HuH-7 (cell line): ENCODE data around the gene NFATC1.
A peak's percentile ranks its signal among the peaks of the same experiment; 100 is the strongest.

ENCODE experiments used
- DNase-seq: peaks from one replicate; pipeline ENCODE4 v3.0.0; 2011; ENCODE audit warnings: low spot score

Gene NFATC1

DNA sequence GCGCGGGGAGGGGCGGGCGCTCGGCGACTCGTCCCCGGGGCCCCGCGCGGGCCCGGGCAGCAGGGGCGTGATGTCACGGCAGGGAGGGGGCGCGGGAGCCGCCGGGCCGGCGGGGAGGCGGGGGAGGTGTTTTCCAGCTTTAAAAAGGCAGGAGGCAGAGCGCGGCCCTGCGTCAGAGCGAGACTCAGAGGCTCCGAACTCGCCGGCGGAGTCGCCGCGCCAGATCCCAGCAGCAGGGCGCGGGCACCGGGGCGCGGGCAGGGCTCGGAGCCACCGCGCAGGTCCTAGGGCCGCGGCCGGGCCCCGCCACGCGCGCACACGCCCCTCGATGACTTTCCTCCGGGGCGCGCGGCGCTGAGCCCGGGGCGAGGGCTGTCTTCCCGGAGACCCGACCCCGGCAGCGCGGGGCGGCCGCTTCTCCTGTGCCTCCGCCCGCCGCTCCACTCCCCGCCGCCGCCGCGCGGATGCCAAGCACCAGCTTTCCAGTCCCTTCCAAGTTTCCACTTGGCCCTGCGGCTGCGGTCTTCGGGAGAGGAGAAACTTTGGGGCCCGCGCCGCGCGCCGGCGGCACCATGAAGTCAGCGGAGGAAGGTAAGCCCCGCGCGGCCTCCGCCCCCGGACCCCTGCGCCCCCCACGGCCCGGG is at the start of gene NFATC1:
Gene NFATC1 (plus strand): TSS at position 170 of the 644 bp plus-strand sequence. CDS start 295 bp downstream, at position 465.
- peak; percentile 56 for DNase-seq

DNA sequence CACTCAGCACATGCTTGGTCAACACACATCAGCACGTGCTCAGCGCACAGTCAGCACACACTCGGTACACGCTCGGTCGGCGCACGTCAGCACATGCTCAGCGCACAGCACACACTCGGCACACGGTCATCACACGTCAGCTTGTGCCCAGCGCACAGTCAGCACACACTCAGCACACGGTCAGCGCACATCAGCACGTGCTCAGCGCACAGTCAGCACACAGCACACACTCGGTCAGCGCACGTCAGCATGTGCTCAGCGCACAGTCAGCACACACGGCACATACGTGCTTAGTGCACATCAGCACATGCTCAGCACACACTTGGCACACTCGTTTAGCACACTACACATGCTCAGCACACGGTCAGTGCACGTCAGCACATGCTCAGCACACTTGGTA is 49.7 kb upstream of the NFATC1 start:
- DNase-seq = no peak

DNA sequence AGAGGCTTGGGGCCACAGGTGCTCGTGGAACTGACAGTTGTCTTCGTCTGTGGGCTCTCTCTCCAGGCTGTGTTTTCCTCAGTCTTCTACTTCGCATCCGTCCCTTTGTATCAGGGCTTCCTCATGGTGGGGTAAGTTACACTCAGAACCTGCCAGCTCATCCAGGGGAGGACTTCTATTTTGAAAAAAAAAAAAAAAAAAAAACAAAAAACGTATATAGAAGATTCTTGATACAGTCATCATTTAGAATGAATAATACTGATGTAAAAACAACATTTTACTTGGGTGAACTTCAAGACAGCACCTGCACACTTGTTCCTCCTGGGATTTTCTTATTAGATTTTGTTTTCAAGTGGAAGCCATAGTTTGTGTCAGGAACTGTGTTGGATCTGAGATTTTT is 47.7 kb upstream of the NFATC1 start:
- DNase-seq = no peak

GRCh38 chr18:79352432-79352831 is 43.3 kb upstream of the NFATC1 start:
- DNase-seq = no peak

DNA sequence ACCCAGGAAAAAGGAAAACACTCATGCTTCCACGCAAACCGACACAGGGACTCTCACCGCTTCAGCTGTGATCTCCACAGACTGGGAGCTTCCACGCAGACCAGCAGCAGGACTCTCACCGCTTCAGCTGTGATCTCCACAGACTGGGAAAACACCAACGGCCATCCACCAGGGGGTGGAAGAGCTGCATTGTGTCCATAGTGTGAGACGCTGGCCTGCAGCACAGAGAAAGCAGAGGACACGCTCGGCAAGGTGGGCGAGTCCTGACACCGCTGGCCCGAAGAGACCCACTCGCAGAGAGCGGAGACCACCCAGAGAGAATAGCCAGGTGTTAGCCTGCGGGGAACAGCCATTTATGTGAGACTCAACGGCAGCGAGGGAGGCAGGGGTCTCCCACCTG is 42.5 kb upstream of the NFATC1 start:
- peak; percentile 34 for DNase-seq

GRCh38 chr18:79354350-79354749 is 41.4 kb upstream of the NFATC1 start:
- DNase-seq = no peak

DNA sequence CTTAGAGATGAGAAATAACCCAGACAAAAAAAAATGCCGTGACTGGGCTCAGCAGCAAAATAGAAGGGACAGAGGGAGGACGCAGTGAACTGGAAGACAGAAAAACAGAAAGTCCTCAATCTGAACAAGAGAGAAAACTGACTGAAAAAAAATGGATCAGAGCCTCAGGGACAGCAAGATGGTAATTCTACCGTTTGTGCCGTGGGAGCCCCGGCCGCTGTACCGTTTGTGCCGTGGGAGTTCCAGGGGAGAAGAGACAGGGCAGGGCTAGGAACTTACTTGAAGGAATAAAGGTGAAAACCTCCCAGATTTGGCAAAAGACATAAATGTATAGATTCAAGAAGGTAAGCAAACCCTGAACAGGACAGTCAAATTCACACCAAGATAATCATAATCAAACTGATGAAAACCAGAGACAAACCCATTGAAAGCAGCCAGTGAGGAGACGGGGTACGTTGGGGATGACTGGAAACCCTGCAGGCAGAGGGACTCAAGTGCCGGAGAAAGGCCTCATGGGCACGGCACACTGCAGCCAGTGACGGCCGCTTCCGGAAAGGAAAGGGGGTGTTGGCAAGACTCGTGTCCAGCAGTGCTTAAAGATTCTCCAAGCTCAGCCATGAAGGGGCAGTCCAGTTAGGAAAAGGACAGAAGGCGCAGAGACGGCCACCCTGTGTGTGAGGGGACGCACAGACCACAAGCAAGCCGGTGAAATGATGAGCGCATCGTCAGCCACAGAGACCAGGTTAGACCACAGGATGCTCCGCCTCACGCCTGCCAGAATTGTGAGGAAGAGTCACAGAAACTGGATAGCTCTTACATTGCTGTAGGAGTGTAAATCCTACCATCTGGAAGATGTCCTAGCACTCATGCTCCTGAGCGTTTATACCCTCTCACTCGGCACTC is 40.0 kb upstream of the NFATC1 start:
- DNase-seq = no peak

GRCh38 chr18:79356435-79356834 is 39.3 kb upstream of the NFATC1 start:
- no peak for DNase-seq

- no peak for DNase-seq
These were observed 34.8 kb upstream of the NFATC1 start for GRCh38 chr18:79360933-79361332.

GRCh38 chr18:79361766-79362522 is 33.8 kb upstream of the NFATC1 start:
- no peak for DNase-seq

- DNase-seq = no peak
These were observed 30.0 kb upstream of the NFATC1 start for GRCh38 chr18:79365701-79366100.

DNA sequence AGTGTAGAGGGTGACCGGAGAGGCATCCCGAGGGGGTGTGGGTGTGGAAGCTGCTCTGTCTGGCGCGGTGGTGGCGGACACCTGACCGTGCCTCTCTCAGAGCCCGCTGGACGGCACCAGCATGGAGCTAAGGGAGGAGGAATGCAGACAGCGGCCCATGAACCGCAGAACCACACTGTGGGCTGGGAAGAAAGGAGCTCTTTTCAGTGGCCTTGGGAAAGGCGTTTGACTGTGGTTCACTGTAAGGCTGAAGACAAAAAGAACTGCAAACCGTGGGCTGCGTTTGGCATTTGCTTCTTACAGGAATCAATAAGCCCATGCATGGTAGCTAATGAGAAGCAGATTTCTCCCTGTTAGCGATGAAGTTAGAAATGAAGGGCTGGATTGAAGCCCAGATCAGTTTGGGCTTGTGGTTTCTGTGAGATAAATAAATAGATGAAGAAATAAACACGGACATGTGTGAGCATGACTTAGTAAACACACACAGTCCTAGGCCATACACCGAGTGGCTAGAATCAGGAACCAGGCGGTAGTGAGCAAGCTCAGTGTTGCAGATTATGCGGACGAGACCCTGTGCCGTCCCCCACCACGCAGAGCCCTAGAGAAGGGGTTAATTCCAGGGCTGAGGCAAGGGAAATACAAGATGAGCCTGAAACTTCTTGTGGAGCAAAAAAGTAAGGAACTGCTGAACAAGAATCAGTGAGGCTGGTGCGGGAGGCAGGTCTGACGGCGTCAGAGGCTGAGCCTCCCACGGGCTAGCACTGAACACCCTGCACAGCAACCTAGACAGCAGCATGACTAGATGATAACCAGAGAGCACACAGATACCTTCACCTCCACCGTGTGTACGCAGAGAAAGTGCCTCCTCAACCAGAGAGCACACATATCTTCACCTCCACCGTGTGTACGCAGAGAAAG is 29.3 kb upstream of the NFATC1 start:
- no peak for DNase-seq

GRCh38 chr18:79367480-79367879 is 28.2 kb upstream of the NFATC1 start:
- DNase-seq = no peak

DNA sequence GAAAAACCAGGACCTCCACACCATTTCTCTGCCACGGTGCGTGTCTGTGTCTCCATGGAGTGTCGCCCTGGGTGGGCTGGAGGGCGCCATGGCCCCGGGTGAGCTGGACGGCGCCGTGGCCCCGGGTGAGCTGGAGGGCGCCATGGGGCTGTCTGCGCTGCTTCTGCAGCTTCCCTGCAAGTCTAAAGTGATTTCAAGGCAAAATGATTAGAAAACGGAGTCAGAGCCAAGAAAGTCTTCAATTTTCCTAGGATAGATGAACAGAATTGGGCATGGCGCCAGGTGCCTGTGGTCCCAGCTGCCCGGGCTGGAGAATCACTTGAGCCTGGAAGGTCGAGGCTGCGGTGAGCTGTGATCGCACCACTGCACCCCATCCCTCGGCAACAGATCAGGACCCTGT is 27.7 kb upstream of the NFATC1 start:
- DNase-seq = no peak

- DNase-seq = no peak
These were observed 27.0 kb upstream of the NFATC1 start for GRCh38 chr18:79368681-79369080.

GRCh38 chr18:79371561-79372121 is 24.1 kb upstream of the NFATC1 start:
- DNase-seq = no peak

DNA sequence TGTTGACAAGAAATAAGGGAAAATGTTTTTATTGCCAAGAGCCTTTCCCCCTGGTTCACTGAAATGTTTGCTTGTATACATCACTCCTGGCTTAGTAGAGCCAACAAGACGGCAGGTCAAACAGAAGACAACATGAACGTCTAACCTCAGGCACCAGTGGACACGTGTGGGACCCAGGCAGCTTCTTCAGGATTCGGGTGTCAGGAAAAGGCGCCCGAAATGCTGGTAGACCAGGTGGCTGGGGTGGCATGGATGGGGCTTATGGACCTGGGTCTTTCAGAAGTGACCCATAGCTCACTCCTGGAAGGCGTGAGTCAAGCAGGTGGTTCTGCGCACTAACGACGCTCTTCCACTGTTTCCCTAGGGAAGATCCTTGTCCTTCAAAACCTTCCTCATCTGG is 23.3 kb upstream of the NFATC1 start:
- no peak for DNase-seq

GRCh38 chr18:79372991-79373390 is 22.7 kb upstream of the NFATC1 start:
- DNase-seq = no peak

DNA sequence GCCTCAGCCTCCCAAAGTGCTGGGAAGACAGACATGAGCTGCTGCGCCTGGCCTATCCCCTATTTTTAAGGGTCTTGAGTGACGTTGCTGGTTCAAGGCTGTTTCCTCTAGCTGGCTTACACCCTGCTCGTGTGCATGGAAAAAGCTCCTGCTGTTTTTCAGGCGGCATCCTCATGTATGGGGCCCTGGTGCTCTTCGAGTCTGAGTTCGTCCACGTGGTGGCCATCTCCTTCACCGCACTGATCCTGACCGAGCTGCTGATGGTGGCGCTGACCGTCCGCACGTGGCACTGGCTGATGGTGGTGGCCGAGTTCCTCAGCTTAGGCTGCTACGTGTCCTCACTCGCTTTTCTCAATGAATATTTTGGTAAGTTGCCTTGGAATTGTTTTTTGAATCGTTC is 22.0 kb upstream of the NFATC1 start:
- DNase-seq = no peak

- no peak for DNase-seq
These were observed 21.1 kb upstream of the NFATC1 start for GRCh38 chr18:79374408-79375171.
